ENCODE results near the gene CEP170.

DNA sequence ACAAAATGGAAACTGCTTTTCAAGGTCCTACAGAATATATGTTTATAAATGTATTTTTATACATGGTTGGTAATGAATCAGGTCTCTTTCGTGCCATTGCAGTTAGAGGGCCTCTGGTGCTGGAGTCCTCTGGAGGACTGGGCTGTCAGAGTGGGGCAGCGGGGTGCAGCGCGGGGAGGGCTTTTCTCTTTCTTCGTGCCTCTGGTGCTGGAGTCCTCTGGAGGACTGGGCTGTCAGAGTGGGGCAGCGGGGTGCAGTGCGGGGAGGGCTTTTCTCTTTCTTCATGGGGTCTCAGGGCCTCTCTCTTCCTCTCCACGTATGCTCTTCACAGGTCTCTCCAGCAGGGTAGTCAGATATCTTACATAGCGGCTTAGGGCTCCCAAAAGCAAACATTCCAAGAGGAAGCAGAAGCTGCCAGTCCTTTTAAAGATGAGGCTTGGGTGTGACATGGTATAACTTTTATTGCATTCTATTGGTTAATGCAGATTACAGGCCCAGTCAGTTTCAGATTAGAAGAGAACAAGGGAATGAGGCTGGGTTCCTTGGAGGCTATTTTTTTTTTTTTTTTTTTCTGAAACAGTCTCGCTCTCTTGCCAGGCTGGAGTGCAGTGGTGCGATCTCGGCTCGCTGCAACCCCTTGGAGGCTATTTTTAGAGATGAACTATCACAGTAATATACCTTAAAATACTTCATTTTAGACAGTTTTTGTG lies 13.8 kb upstream of the CEP170 start:
- TF ChIP-seq, protein P1, sequence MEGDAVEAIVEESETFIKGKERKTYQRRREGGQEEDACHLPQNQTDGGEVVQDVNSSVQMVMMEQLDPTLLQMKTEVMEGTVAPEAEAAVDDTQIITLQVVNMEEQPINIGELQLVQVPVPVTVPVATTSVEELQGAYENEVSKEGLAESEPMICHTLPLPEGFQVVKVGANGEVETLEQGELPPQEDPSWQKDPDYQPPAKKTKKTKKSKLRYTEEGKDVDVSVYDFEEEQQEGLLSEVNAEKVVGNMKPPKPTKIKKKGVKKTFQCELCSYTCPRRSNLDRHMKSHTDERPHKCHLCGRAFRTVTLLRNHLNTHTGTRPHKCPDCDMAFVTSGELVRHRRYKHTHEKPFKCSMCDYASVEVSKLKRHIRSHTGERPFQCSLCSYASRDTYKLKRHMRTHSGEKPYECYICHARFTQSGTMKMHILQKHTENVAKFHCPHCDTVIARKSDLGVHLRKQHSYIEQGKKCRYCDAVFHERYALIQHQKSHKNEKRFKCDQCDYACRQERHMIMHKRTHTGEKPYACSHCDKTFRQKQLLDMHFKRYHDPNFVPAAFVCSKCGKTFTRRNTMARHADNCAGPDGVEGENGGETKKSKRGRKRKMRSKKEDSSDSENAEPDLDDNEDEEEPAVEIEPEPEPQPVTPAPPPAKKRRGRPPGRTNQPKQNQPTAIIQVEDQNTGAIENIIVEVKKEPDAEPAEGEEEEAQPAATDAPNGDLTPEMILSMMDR (IDR thresholded peaks at IDR 0.05 in 2 of 3, conservative IDR thresholded peaks at IDR 0.05 in 1 of 3; ENCODE audit: borderline replicate concordance in 1 of 3, insufficient read depth in 1 of 3, low read depth in 2 of 3, low read length in 2 of 3): 0 out of 6 replicates have a peak, but pooled peaks of 1 of the 3 experiments have one; percentile 13
- TF ChIP-seq POLR2A (IDR thresholded peaks at IDR 0.05; ENCODE audit: borderline replicate concordance, extremely low read depth, insufficient read depth, insufficient read length) (no peak), ZFX (IDR thresholded peaks at IDR 0.05) (no peak), POLR2AphosphoS5 (IDR thresholded peaks at IDR 0.05; ENCODE audit: low read depth, low read length) (no peak), YY1 (IDR thresholded peaks at IDR 0.05; ENCODE audit: extremely low read depth, insufficient replicate concordance, low read depth, low read length) (no peak), EZH2 (IDR thresholded peaks at IDR 0.05) (no peak)
- TF ChIP-seq, protein P2, sequence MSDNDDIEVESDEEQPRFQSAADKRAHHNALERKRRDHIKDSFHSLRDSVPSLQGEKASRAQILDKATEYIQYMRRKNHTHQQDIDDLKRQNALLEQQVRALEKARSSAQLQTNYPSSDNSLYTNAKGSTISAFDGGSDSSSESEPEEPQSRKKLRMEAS (IDR thresholded peaks at IDR 0.05): no peak
